Fibroblast of lung (primary cell): ENCODE data around the gene MUC2. TPM values are rescaled to one million over a fixed set of nuclear protein-coding genes. Genes with fewer than 3 reads are reported as not detected.
A peak's percentile ranks its signal among the peaks of the same experiment; 100 is the strongest.

Experiments
- DNase-seq, 2 donors: peaks; one replicate each; pipeline versions ENCODE4 v3.0.0 to v3.0.0-alpha.2; 2010; ENCODE audit warnings: low read depth in 2 of 2
- H2AFZ ChIP-seq: 2 replicates; pipeline ENCODE4 v1.5.1; 2012; ENCODE audit warnings: low read length, control low read depth, inconsistent platforms
- H3K27ac ChIP-seq: 2 replicates; pipeline ENCODE4 v1.5.1; 2011; ENCODE audit warnings: low read length, control low read depth; ENCODE audit not compliant: insufficient read depth
- H3K27me3 ChIP-seq: 2 replicates; pipeline ENCODE4 v1.5.1; 2011; ENCODE audit warnings: mild to moderate bottlenecking, low read length; ENCODE audit not compliant: control insufficient read depth, insufficient read depth
- H3K36me3 ChIP-seq: 2 replicates; pipeline ENCODE4 v1.5.1; 2011; ENCODE audit warnings: low read length; ENCODE audit not compliant: control insufficient read depth, insufficient read depth
- H3K4me1 ChIP-seq: 2 replicates; pipeline ENCODE4 v1.5.1; 2011; ENCODE audit warnings: low read length; ENCODE audit not compliant: control insufficient read depth, insufficient read depth; ENCODE audit errors: extremely low read depth
- H3K4me2 ChIP-seq: 2 replicates; pipeline ENCODE4 v1.5.1; 2011; ENCODE audit warnings: low read length, control low read depth; ENCODE audit not compliant: insufficient read depth; ENCODE audit errors: extremely low read depth
- H3K4me3 ChIP-seq, 4 experiments: fragments of 200-600 bp in 1 of 4; sonication (generic) in 1 of 4; replicated peaks in 1 of 4; 2 replicates each; pipeline ENCODE4 v1.5.1; 2011 to 2016; ENCODE audit warnings: low read length in 4 of 4, low read depth in 3 of 4, mild to moderate bottlenecking in 3 of 4, control low read depth in 2 of 4, inconsistent platforms in 1 of 4, mixed read lengths in 1 of 4; ENCODE audit not compliant: insufficient read depth in 1 of 4; ENCODE audit errors: control extremely low read depth in 1 of 4
- H3K79me2 ChIP-seq: 2 replicates; pipeline ENCODE4 v1.5.1; 2012; ENCODE audit warnings: mild to moderate bottlenecking, low read length, inconsistent platforms; ENCODE audit not compliant: control insufficient read depth, insufficient read depth
- H3K9ac ChIP-seq: 2 replicates; pipeline ENCODE4 v1.5.1; 2011; ENCODE audit warnings: mild to moderate bottlenecking, low read length, control low read depth; ENCODE audit not compliant: insufficient read depth
- H3K9me3 ChIP-seq: 2 replicates; pipeline ENCODE4 v1.5.1; 2012; ENCODE audit warnings: low read depth, low read length; ENCODE audit not compliant: control insufficient read depth, insufficient read depth
- H4K20me1 ChIP-seq: 2 replicates; pipeline ENCODE4 v1.5.1; 2011; ENCODE audit warnings: low read length; ENCODE audit not compliant: control insufficient read depth, insufficient read depth; ENCODE audit errors: extremely low read depth
- CTCF ChIP-seq, 2 donors: IDR thresholded peaks in 1 of 2; conservative IDR thresholded peaks in 1 of 2; 1 replicate in 1 of 2; 2 replicates in 1 of 2; pipeline ENCODE4 v1.5.1; 2011 to 2012; ENCODE audit warnings: low read length in 2 of 2, control low read depth in 1 of 2, inconsistent platforms in 1 of 2, low read depth in 1 of 2, mild to moderate bottlenecking in 1 of 2
- EZH2 ChIP-seq: IDR thresholded peaks from 2 replicates; pipeline ENCODE4 v1.5.1; 2012; ENCODE audit warnings: low read length, control low read depth, mild to moderate bottlenecking; ENCODE audit errors: missing control alignments
- polyA plus RNA-seq, 2 donors: library from polyadenylated mRNA; depleted of rRNA in 1 of 2; stranded (reverse) in 1 of 2; unstranded in 1 of 2; fragments of >200 nt; gene quantifications; 2 replicates each; pipeline ENCODE4 v1.2.1, GENCODE V29; 2011 to 2012; ENCODE audit warnings: missing spikeins in 1 of 2
- total RNA-seq: library from RNA; depleted of rRNA; stranded (reverse); fragments of >200 nt; gene quantifications from 2 replicates; pipeline ENCODE4 v1.2.1, GENCODE V29; 2014

MUC2 gene
- total and polyA plus RNA-seq, 2 donors (not counting 1 experiment from before 2014, with no cell fraction given): not detected

- no peak overlapping the region for H3K27ac ChIP-seq
- no peaks in the 10 kb centered on the region for H3K27me3 ChIP-seq
- no peaks in the 10 kb centered on the region for H3K36me3 ChIP-seq
- no peak overlapping the region for H3K4me3 ChIP-seq
- no peak overlapping the region for H3K9ac ChIP-seq
- no peak overlapping the region for H2AFZ ChIP-seq
- TF ChIP-seq EZH2 (no peak), CTCF (conservative IDR thresholded peaks at IDR 0.05 in 1 of 2, IDR thresholded peaks at IDR 0.05 in 1 of 2; ENCODE audit: low read depth in 1 of 2, low read length in 2 of 2) (no peak)
- no peaks in the 10 kb centered on the region for H4K20me1 ChIP-seq
- H3K79me2 ChIP-seq: no peaks in the 10 kb centered on the region
- no peak overlapping the region for H3K4me2 ChIP-seq
- no peak for DNase-seq
- H3K4me1 ChIP-seq: no peaks in the 10 kb centered on the region
- H3K9me3 ChIP-seq: no peaks in the 10 kb centered on the region
Observed at GRCh38 chr11:1072821-1073231, 1.8 kb upstream of the MUC2 start.

GRCh38 chr11:1073261-1073724 lies 1.4 kb upstream of the MUC2 start:
- Histone ChIP-seq H3K36me3 (no peaks in the 10 kb centered on the region), H3K4me3 (no peak overlapping the region), H3K27ac (no peak overlapping the region), H3K9ac (no peak overlapping the region), H3K9me3 (no peaks in the 10 kb centered on the region), H3K27me3 (no peaks in the 10 kb centered on the region), H4K20me1 (no peaks in the 10 kb centered on the region), H3K79me2 (no peaks in the 10 kb centered on the region), H3K4me2 (no peak overlapping the region), H3K4me1 (no peaks in the 10 kb centered on the region), H2AFZ (no peak overlapping the region)
- peak; percentile 46 to 53 for DNase-seq
- TF ChIP-seq CTCF (conservative IDR thresholded peaks at IDR 0.05 in 1 of 2, IDR thresholded peaks at IDR 0.05 in 1 of 2; ENCODE audit: low read depth in 1 of 2, low read length in 2 of 2) (no peak), EZH2 (no peak)

GRCh38 chr11:1073851-1074243 lies 827 bp upstream of the MUC2 start:
- Histone ChIP-seq H3K9me3 (no peaks in the 10 kb centered on the region), H3K4me3 (no peak overlapping the region), H3K9ac (no peak overlapping the region), H3K4me2 (no peak overlapping the region), H3K36me3 (no peaks in the 10 kb centered on the region), H2AFZ (no peak overlapping the region), H3K27me3 (no peaks in the 10 kb centered on the region), H4K20me1 (no peaks in the 10 kb centered on the region), H3K27ac (no peak overlapping the region), H3K79me2 (no peaks in the 10 kb centered on the region), H3K4me1 (no peaks in the 10 kb centered on the region)
- no peak for DNase-seq
- no peak for TF ChIP-seq CTCF (conservative IDR thresholded peaks at IDR 0.05 in 1 of 2, IDR thresholded peaks at IDR 0.05 in 1 of 2; ENCODE audit: low read depth in 1 of 2, low read length in 2 of 2)
- TF ChIP-seq EZH2: no peak
